GM13976 (cell line): Measurements from ENCODE around the gene TIMP2.

Source experiments
- DNase-seq: peaks from one replicate; pipeline ENCODE4 v3.0.0; 2012; ENCODE audit warnings: low spot score
- CTCF ChIP-seq: IDR thresholded peaks from 2 replicates; pipeline ENCODE4 v1.5.1; 2012; ENCODE audit warnings: borderline replicate concordance, mild to moderate bottlenecking; ENCODE audit not compliant: insufficient read depth; ENCODE audit errors: extremely low read depth, missing control alignments, control extremely low read depth
- in situ Hi-C: fragments of 300-500 bp; cut with MboI; formaldehyde crosslinking; loops from one replicate; pipeline ENCODE4 v1.12.0; 2022; ENCODE audit warnings: low sequenced_read_pairs, mixed read lengths, inconsistent platforms; ENCODE audit not compliant: unreplicated experiment

TIMP2 gene

GRCh38 chr17:78862073-78863023 lies 62.8 kb downstream of the TIMP2 start:
- no peak for DNase-seq
- in situ Hi-C loops: loop anchor here (10.0 kb wide), 1 partner anchor 102 kb away; no protein-coding TSS in a partner anchor
- no peak for TF ChIP-seq CTCF

GRCh38 chr17:78861229-78861628 lies 64.0 kb downstream of the TIMP2 start:
- DNase-seq: no peak
- in situ Hi-C loops: loop anchor here (10.0 kb wide), 1 partner anchor 104 kb away; no protein-coding TSS in a partner anchor
- no peak for TF ChIP-seq CTCF

- no peak for DNase-seq
- no peak for TF ChIP-seq CTCF
- in situ Hi-C loops: no loop called here
Observed at GRCh38 chr17:78859051-78859450, 66.1 kb downstream of the TIMP2 start.

GRCh38 chr17:78857266-78857665 lies 67.9 kb downstream of the TIMP2 start:
- TF ChIP-seq CTCF: no peak
- in situ Hi-C loops: no loop called here
- no peak for DNase-seq

- no peak for TF ChIP-seq CTCF
- DNase-seq: no peak
- in situ Hi-C loops: no loop called here
Observed at GRCh38 chr17:78855561-78856165, 69.5 kb downstream of the TIMP2 start.

- DNase-seq: no peak
- in situ Hi-C loops: no loop called here
- no peak for TF ChIP-seq CTCF
Observed at GRCh38 chr17:78854508-78854907, 70.7 kb downstream of the TIMP2 start.
